Measurements from ENCODE around the gene AKT3. TPM values are rescaled to one million over a fixed set of nuclear protein-coding genes. Genes with fewer than 3 reads are reported as not detected.

AKT3 gene
- polyA plus RNA-seq, 1 donor (not counting 4 experiments of a cell fraction or from before 2014, with no cell fraction given), result 2.9 TPM

DNA sequence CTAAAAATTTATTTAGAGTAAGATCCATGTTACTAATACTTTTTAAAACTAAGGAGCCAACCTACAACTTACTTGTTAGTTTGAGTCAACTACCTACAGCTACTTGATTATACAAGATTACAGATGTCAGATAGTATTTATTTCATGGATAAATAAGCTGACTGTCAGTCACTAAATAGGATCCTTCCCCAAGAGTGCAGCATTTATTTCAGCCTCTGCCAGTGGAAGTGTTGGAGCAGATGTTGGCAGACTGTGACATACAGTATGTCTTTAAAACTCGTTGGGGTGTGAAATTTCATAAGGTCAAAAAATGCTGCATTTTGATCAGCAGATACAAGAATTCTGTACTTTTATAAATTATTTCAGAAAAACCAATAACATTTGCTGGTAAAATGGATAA, 156.2 kb downstream of the AKT3 start:
- DNase-seq (ENCODE audit: low read depth, low spot score) (no peak), FAIRE-seq (no peak)
- Histone ChIP-seq H4K20me1 (ENCODE audit: control insufficient read depth, extremely low read depth, insufficient read depth, low read length) (no peaks in the 10 kb centered on the region), H3K79me2 (ENCODE audit: control insufficient read depth, insufficient read depth, low read length) (no peaks in the 10 kb centered on the region), H3K27ac (ENCODE audit: control insufficient read depth, insufficient read depth, low read length) (no peak overlapping the region), H2AFZ (ENCODE audit: control insufficient read depth, low read length) (no peak overlapping the region), H3K9me3 (ENCODE audit: control insufficient read depth, low read depth, low read length) (no peaks in the 10 kb centered on the region), H3K9me1 (ENCODE audit: control insufficient read depth, extremely low read depth, insufficient read depth, low read length) (no peaks in the 10 kb centered on the region), H3K4me2 (ENCODE audit: control insufficient read depth, extremely low read depth, insufficient read depth, low read depth, low read length) (no peak overlapping the region), H3K4me1 (ENCODE audit: control insufficient read depth, extremely low read depth, insufficient read depth, low read length) (no peaks in the 10 kb centered on the region), H3K9ac (ENCODE audit: control insufficient read depth, extremely low read depth, insufficient read depth, low read length) (no peak overlapping the region), H3K36me3 (ENCODE audit: control insufficient read depth in 2 of 2, extremely low read depth in 1 of 2, insufficient read depth in 2 of 2, low read length in 2 of 2) (no peaks in the 10 kb centered on the region), H3K27me3 (ENCODE audit: control insufficient read depth, extremely low read depth, insufficient read depth, low read length) (no peaks in the 10 kb centered on the region), H3K4me3 (ENCODE audit: control insufficient read depth in 2 of 3, extremely low read depth in 1 of 3, insufficient read depth in 2 of 3, low read depth in 1 of 3, low read length in 3 of 3) (no peak overlapping the region)
- TF ChIP-seq, protein P1, sequence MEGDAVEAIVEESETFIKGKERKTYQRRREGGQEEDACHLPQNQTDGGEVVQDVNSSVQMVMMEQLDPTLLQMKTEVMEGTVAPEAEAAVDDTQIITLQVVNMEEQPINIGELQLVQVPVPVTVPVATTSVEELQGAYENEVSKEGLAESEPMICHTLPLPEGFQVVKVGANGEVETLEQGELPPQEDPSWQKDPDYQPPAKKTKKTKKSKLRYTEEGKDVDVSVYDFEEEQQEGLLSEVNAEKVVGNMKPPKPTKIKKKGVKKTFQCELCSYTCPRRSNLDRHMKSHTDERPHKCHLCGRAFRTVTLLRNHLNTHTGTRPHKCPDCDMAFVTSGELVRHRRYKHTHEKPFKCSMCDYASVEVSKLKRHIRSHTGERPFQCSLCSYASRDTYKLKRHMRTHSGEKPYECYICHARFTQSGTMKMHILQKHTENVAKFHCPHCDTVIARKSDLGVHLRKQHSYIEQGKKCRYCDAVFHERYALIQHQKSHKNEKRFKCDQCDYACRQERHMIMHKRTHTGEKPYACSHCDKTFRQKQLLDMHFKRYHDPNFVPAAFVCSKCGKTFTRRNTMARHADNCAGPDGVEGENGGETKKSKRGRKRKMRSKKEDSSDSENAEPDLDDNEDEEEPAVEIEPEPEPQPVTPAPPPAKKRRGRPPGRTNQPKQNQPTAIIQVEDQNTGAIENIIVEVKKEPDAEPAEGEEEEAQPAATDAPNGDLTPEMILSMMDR (optimal IDR thresholded peaks at IDR 0.05 in 1 of 3, IDR thresholded peaks at IDR 0.05 in 1 of 3, conservative IDR thresholded peaks at IDR 0.05 in 1 of 3; ENCODE audit: extremely low read depth in 1 of 3, insufficient read depth in 2 of 3, low read length in 3 of 3), result no peak
- TF ChIP-seq EZH2 (IDR thresholded peaks at IDR 0.05; ENCODE audit: low read length), result no peak
- dilution Hi-C loops (cut with MboI; ENCODE audit: extremely low pct_ligation_motif_present, low sequenced_read_pairs), result no loop called here

DNA sequence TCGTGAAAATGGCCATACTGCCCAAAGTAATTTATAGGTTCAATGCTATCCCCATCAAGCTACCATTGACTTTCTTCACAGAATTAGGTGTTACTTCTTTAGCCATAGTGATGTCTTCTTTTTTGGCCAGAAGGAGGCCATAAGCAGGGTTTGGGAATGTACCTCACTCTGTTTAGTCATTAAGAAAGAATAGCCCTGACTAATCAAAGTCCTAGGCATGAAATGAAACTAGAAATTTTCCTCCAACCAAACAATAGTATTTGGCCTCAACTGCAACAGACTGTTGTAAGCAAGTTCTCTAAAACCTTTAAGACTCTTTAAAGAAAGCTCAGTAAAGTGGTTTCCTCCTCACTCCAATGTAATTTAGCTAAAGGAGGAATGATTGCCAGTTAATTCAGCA, 163.9 kb downstream of the AKT3 start:
- H2AFZ ChIP-seq (ENCODE audit: control insufficient read depth, low read length), result no peak overlapping the region
- no peaks in the 10 kb centered on the region for H3K36me3 ChIP-seq (ENCODE audit: control insufficient read depth in 2 of 2, extremely low read depth in 1 of 2, insufficient read depth in 2 of 2, low read length in 2 of 2)
- H3K27ac ChIP-seq (ENCODE audit: control insufficient read depth, insufficient read depth, low read length), result no peak overlapping the region
- no peaks in the 10 kb centered on the region for H3K79me2 ChIP-seq (ENCODE audit: control insufficient read depth, insufficient read depth, low read length)
- H3K9me1 ChIP-seq (ENCODE audit: control insufficient read depth, extremely low read depth, insufficient read depth, low read length), result no peaks in the 10 kb centered on the region
- no peaks in the 10 kb centered on the region for H3K4me1 ChIP-seq (ENCODE audit: control insufficient read depth, extremely low read depth, insufficient read depth, low read length)
- no peak overlapping the region for H3K9ac ChIP-seq (ENCODE audit: control insufficient read depth, extremely low read depth, insufficient read depth, low read length)
- no peak for FAIRE-seq
- H4K20me1 ChIP-seq (ENCODE audit: control insufficient read depth, extremely low read depth, insufficient read depth, low read length), result no peaks in the 10 kb centered on the region
- dilution Hi-C loops (cut with MboI; ENCODE audit: extremely low pct_ligation_motif_present, low sequenced_read_pairs), result no loop called here
- TF ChIP-seq EZH2 (IDR thresholded peaks at IDR 0.05; ENCODE audit: low read length), result no peak
- TF ChIP-seq, protein P1 (optimal IDR thresholded peaks at IDR 0.05 in 1 of 3, IDR thresholded peaks at IDR 0.05 in 1 of 3, conservative IDR thresholded peaks at IDR 0.05 in 1 of 3; ENCODE audit: extremely low read depth in 1 of 3, insufficient read depth in 2 of 3, low read length in 3 of 3), result no peak
- H3K9me3 ChIP-seq (ENCODE audit: control insufficient read depth, low read depth, low read length), result no peaks in the 10 kb centered on the region
- DNase-seq (ENCODE audit: low read depth, low spot score), result no peak
- no peaks in the 10 kb centered on the region for H3K27me3 ChIP-seq (ENCODE audit: control insufficient read depth, extremely low read depth, insufficient read depth, low read length)
- H3K4me2 ChIP-seq (ENCODE audit: control insufficient read depth, extremely low read depth, insufficient read depth, low read depth, low read length), result no peak overlapping the region
- H3K4me3 ChIP-seq (ENCODE audit: control insufficient read depth in 2 of 3, extremely low read depth in 1 of 3, insufficient read depth in 2 of 3, low read depth in 1 of 3, low read length in 3 of 3), result no peak overlapping the region
